SK-N-MC (cell line): ENCODE data around the gene SNX3.

ENCODE experiments used
- EZH2 ChIP-seq: fragments of 200-600 bp; sonication (generic); IDR thresholded peaks from one replicate; pipeline ENCODE4 v1.6.1; 2017; ENCODE audit warnings: antibody characterized with exemption
- POLR2AphosphoS5 ChIP-seq: IDR thresholded peaks from 2 replicates; pipeline ENCODE4 v1.6.1; 2012; ENCODE audit warnings: mild to moderate bottlenecking, low read depth, low read length, borderline replicate concordance

DNA sequence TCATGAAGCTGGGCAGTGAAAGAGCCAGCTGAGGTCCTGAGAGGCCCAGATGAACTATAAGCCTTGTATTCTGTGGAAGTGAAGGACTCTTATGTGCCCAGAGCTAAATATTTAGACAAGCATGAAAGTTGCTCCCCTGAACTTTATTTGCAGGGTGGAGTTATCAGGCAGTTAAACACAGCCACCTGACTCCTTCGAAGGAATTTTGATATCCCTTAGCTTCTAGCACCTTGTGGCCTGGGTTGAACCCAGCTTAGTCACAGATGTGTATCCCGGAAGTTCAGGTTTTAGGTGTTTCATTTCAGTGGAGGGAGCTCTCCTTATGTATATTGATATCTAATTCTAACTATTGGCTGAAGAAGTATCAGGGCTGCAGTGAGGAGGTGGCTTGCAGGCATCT, 74.6 kb downstream of the SNX3 start:
- TF ChIP-seq EZH2 (no peak), POLR2AphosphoS5 (no peak)
